HEK293 (cell line): ENCODE measurements around the gene LDLRAP1.
A peak's percentile ranks its signal among the peaks of the same experiment; 100 is the strongest.

Experiments
- CTCF ChIA-PET: fragments of 350-600 bp; formaldehyde crosslinking; extraction: SDS; loops from one replicate; lab custom pipeline; 2021; ENCODE audit warnings: antibody characterized with exemption; lab: Yijun Ruan, JAX
- POLR2A ChIA-PET: fragments of 300-600 bp; formaldehyde crosslinking; extraction: SDS; loops from one replicate; lab custom pipeline; 2020; ENCODE audit warnings: antibody characterized with exemption, inconsistent platforms; lab: Yijun Ruan, JAX
- H3K27ac ChIP-seq: fragments of 200-500 bp; sonication (Bioruptor generic); 2 replicates; pipeline ENCODE4 v1.5.1; 2014; ENCODE audit warnings: low read depth, low read length, control low read depth, inconsistent platforms; ENCODE audit errors: extremely low read depth
- H3K36me3 ChIP-seq, 2 experiments: fragments of 200-500 bp in 1 of 2; sonication (Bioruptor generic) in 1 of 2; 1 replicate in 1 of 2; 2 replicates in 1 of 2; pipeline ENCODE4 v1.5.1; 2014 to 2017; ENCODE audit warnings: inconsistent platforms in 2 of 2, low read length in 2 of 2; ENCODE audit not compliant: control insufficient read depth in 2 of 2, insufficient read depth in 1 of 2
- H3K4me1 ChIP-seq: fragments of 200-500 bp; sonication (Bioruptor generic); 2 replicates; pipeline ENCODE4 v1.5.1; 2014; ENCODE audit warnings: mild to moderate bottlenecking, low read length, inconsistent platforms; ENCODE audit not compliant: control insufficient read depth, insufficient read depth
- H3K4me3 ChIP-seq: 2 replicates; pipeline ENCODE4 v1.5.1; 2011; ENCODE audit warnings: low read depth, mild to moderate bottlenecking, control low read depth, low read length, moderate library complexity
- H3K9me3 ChIP-seq: fragments of 200-500 bp; sonication (Bioruptor generic); 2 replicates; pipeline ENCODE4 v1.5.1; 2014; ENCODE audit warnings: low read depth, low read length, inconsistent platforms; ENCODE audit not compliant: control insufficient read depth, insufficient read depth
- EGR2 ChIP-seq: fragments of 450-650 bp; formaldehyde crosslinking; IDR thresholded peaks from 2 replicates; pipeline ENCODE4 v1.5.1; 2016; ENCODE audit warnings: low read depth, missing biosample characterization, missing genetic modification characterization
- GLIS2 ChIP-seq: fragments of 450-650 bp; formaldehyde crosslinking; IDR thresholded peaks from 2 replicates; pipeline ENCODE4 v1.5.1; 2016; ENCODE audit warnings: missing biosample characterization, missing genetic modification characterization
- PRDM1 ChIP-seq: fragments of 450-650 bp; formaldehyde crosslinking; IDR thresholded peaks from 2 replicates; pipeline ENCODE4; 2016; ENCODE audit warnings: missing biosample characterization, missing genetic modification characterization
- SCRT2 ChIP-seq: fragments of 450-650 bp; formaldehyde crosslinking; IDR thresholded peaks from 2 replicates; pipeline ENCODE4 v1.5.1; 2016; ENCODE audit warnings: missing biosample characterization, missing genetic modification characterization
- TRIM28 ChIP-seq: IDR thresholded peaks from 2 replicates; pipeline ENCODE4 v1.6.1; 2011; ENCODE audit warnings: low read length, control low read depth, borderline replicate concordance
- ZBTB8A ChIP-seq: fragments of 450-650 bp; formaldehyde crosslinking; IDR thresholded peaks from 2 replicates; pipeline ENCODE4 v1.5.1; 2016; ENCODE audit warnings: missing biosample characterization, missing genetic modification characterization
- ZNF133 ChIP-seq: fragments of 450-650 bp; formaldehyde crosslinking; IDR thresholded peaks from 2 replicates; pipeline ENCODE4 v1.5.1; 2016; ENCODE audit warnings: missing biosample characterization, missing genetic modification characterization
- ZNF202 ChIP-seq: fragments of 450-650 bp; formaldehyde crosslinking; IDR thresholded peaks from 2 replicates; pipeline ENCODE4 v1.5.1; 2016; ENCODE audit warnings: missing biosample characterization, missing genetic modification characterization, borderline replicate concordance
- ZNF239 ChIP-seq: fragments of 450-650 bp; formaldehyde crosslinking; IDR thresholded peaks from 2 replicates; pipeline ENCODE4 v1.5.1; 2016; ENCODE audit warnings: missing biosample characterization, missing genetic modification characterization
- ZNF335 ChIP-seq: fragments of 450-650 bp; formaldehyde crosslinking; conservative IDR thresholded peaks from 2 replicates; pipeline ENCODE4 v1.5.1; 2016; ENCODE audit warnings: missing biosample characterization, missing genetic modification characterization
- ZNF341 ChIP-seq: fragments of 450-650 bp; formaldehyde crosslinking; IDR thresholded peaks from 2 replicates; pipeline ENCODE4; 2016; ENCODE audit warnings: low read depth, missing biosample characterization, missing genetic modification characterization
- ZNF600 ChIP-seq: fragments of 450-650 bp; formaldehyde crosslinking; IDR thresholded peaks from 2 replicates; pipeline ENCODE4 v1.5.1; 2016; ENCODE audit warnings: missing biosample characterization, missing genetic modification characterization
- TF ChIP-seq, protein P1 (sequence below): sonication (generic); formaldehyde crosslinking; IDR thresholded peaks from 2 replicates; pipeline ENCODE4 v1.8.1; 2022; ENCODE audit warnings: mild to moderate bottlenecking, moderate library complexity, missing genetic modification reagents
- TF ChIP-seq, protein P2 (sequence below): fragments of 450-650 bp; formaldehyde crosslinking; IDR thresholded peaks from 2 replicates; pipeline ENCODE4 v1.5.1; 2017; ENCODE audit warnings: missing biosample characterization, missing genetic modification characterization
- TF ChIP-seq, protein P3 (sequence below): fragments of 450-650 bp; formaldehyde crosslinking; IDR thresholded peaks from 2 replicates; pipeline ENCODE4 v1.5.1; 2016; ENCODE audit warnings: missing biosample characterization, missing genetic modification characterization
- TF ChIP-seq, protein P4 (sequence below): fragments of 450-650 bp; formaldehyde crosslinking; IDR thresholded peaks from 2 replicates; pipeline ENCODE4 v1.5.1; 2016; ENCODE audit warnings: missing biosample characterization, missing genetic modification characterization
- TF ChIP-seq, protein P5 (sequence below): IDR thresholded peaks from 2 replicates; pipeline ENCODE4 v1.6.1; 2011; ENCODE audit warnings: mild to moderate bottlenecking, low read depth, low read length, borderline replicate concordance
- TF ChIP-seq, protein P6 (sequence below): fragments of 450-650 bp; formaldehyde crosslinking; IDR thresholded peaks from 2 replicates; pipeline ENCODE4 v1.5.1; 2016; ENCODE audit warnings: missing biosample characterization, missing genetic modification characterization

The LDLRAP1 gene

DNA sequence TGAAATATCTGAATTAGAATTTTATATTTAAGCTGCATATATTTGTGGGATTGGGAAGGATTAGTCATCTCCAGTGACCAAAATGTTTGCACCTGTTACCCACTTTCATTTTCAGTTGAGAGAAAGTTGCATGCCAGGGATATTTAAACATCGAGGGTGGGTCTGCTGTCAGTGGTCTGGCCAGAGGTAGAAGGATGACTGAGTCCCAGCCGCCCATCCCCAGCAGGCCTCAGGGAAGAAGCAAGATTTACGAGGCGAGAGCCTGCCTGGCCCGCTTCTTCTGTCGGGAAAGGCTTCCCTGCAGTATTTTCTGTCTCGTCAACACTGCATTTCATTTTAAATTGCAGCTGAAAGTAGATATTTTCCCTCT, 71.8 kb downstream of the LDLRAP1 start:
- Histone ChIP-seq H3K27ac (no peak overlapping the region), H3K4me3 (no peak overlapping the region), H3K9me3 (no peaks in the 10 kb centered on the region), H3K36me3 (no peaks in the 10 kb centered on the region), H3K4me1 (no peaks in the 10 kb centered on the region; the same call in 1 of the 2 replicates)
- CTCF ChIA-PET = interaction anchor here (0.9 to 1.9 kb wide), 3 partner anchors 61 to 194 kb away, joined by 3 to 9 read pairs (median 7); no protein-coding TSS in a partner anchor
- POLR2A ChIA-PET = no interaction called here
- TF ChIP-seq, protein P1, sequence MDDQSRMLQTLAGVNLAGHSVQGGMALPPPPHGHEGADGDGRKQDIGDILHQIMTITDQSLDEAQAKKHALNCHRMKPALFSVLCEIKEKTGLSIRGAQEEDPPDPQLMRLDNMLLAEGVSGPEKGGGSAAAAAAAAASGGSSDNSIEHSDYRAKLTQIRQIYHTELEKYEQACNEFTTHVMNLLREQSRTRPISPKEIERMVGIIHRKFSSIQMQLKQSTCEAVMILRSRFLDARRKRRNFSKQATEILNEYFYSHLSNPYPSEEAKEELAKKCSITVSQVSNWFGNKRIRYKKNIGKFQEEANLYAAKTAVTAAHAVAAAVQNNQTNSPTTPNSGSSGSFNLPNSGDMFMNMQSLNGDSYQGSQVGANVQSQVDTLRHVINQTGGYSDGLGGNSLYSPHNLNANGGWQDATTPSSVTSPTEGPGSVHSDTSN (CRISPR knock-in tag) = no peak
- TF ChIP-seq, protein P2, sequence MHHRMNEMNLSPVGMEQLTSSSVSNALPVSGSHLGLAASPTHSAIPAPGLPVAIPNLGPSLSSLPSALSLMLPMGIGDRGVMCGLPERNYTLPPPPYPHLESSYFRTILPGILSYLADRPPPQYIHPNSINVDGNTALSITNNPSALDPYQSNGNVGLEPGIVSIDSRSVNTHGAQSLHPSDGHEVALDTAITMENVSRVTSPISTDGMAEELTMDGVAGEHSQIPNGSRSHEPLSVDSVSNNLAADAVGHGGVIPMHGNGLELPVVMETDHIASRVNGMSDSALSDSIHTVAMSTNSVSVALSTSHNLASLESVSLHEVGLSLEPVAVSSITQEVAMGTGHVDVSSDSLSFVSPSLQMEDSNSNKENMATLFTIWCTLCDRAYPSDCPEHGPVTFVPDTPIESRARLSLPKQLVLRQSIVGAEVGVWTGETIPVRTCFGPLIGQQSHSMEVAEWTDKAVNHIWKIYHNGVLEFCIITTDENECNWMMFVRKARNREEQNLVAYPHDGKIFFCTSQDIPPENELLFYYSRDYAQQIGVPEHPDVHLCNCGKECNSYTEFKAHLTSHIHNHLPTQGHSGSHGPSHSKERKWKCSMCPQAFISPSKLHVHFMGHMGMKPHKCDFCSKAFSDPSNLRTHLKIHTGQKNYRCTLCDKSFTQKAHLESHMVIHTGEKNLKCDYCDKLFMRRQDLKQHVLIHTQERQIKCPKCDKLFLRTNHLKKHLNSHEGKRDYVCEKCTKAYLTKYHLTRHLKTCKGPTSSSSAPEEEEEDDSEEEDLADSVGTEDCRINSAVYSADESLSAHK (tag by site-specific recombination) = no peak
- TF ChIP-seq TRIM28 (no peak), SCRT2 (peak; percentile 73; the same call in 1 of the 2 replicates), PRDM1 (tag by site-specific recombination) (peak; percentile 78)
- TF ChIP-seq, protein P3, sequence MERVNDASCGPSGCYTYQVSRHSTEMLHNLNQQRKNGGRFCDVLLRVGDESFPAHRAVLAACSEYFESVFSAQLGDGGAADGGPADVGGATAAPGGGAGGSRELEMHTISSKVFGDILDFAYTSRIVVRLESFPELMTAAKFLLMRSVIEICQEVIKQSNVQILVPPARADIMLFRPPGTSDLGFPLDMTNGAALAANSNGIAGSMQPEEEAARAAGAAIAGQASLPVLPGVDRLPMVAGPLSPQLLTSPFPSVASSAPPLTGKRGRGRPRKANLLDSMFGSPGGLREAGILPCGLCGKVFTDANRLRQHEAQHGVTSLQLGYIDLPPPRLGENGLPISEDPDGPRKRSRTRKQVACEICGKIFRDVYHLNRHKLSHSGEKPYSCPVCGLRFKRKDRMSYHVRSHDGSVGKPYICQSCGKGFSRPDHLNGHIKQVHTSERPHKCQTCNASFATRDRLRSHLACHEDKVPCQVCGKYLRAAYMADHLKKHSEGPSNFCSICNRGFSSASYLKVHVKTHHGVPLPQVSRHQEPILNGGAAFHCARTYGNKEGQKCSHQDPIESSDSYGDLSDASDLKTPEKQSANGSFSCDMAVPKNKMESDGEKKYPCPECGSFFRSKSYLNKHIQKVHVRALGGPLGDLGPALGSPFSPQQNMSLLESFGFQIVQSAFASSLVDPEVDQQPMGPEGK (tag by site-specific recombination) = no peak

DNA sequence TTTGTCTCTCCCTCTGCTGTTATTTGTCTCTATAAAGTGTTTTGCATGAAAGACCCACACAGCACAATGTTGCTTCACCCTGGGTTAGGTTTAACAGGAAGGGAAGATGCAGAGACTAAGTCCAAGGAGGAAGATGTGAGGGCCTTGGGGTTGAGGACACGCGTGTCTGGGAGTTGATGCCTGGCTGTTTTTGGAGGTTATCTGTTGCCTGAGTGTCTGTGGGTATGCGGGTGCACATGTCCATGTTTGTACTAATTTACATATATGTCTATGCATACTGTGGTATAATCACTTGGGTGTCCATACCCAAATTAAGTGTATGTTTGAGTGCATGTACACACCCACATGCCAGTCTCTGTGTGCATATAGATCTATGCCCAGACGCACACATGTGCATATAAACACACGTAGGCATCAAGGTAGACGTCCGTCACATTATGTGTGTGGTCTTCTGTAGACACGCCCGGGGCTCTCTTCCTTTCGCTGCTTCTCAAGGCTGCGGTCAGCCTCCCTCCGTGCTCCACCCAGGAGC, 72.2 kb downstream of the LDLRAP1 start:
- no peak for TF ChIP-seq ZNF202 (tag by site-specific recombination)
- TF ChIP-seq ZNF335 (tag by site-specific recombination) = peak; percentile 98
- Histone ChIP-seq H3K4me1 (no peaks in the 10 kb centered on the region; the same call in 1 of the 2 replicates), H3K36me3 (no peaks in the 10 kb centered on the region), H3K9me3 (no peaks in the 10 kb centered on the region), H3K27ac (peak overlapping the region; percentile 8; the same call in 1 of the 2 replicates), H3K4me3 (peak overlapping the region; percentile 53)
- POLR2A ChIA-PET = no interaction called here
- CTCF ChIA-PET = interaction anchor here (0.9 to 1.9 kb wide), 2 partner anchors 183 to 194 kb away, joined by 7 to 9 read pairs; no protein-coding TSS in a partner anchor

DNA sequence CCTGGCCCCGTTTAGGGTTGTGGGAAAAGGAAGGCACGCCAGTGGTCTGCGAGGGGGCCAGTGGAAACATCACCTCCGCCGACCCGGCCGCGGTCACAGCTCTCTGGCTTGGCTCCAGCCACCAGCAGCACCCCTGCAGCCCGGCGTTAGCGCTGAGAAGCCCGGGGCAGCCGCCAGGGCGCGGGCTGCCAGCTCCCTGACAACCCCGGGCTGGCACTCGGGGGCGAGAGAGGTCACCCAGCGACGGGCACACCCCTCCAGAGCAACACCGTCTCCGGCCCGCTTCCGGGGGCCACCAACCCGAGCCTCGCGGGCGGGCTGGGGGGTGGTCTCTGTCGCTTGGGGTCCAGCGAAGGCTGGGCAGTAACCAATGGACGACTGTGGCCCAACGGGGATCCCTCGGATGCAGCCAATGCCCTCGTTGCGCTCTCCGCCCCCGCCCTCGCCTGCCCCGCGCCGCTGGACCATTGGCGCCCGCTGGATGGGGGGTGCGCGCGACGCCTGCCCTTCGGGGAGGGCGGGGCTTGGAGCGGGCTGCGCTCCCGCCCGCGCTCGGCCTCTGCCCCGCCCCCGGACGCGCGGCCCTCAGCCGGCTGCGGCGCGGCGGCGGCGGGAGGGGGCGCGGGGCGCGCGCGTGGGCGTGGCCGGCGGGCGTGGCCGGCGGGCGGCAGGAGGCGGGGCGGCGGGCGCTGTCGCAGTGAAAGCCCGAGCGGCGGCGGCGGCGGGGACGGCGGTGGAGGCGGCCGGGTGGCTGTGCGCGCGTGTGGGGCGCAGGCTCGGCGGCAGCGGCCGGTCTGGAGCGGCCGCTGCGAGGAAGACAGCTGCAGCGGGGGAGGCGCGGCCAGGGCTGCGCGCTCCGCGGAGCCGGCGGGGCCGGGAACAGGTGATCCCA, 72.9 kb downstream of the LDLRAP1 start, which contains the start of gene MAN1C1:
MAN1C1 (plus strand) TSS at position 697 of the 892 bp plus-strand sequence. CDS start 1,007 bp downstream, outside the sequence.
- ChIA-PET CTCF (interaction anchor here (0.6 to 0.9 kb wide), 2 partner anchors 166 to 193 kb away, joined by 3 to 7 read pairs; no protein-coding TSS in a partner anchor), POLR2A (interaction anchor here (0.6 kb wide), 1 partner anchor 87 kb away, joined by 3 read pairs; no protein-coding TSS in a partner anchor)
- H3K9me3 ChIP-seq = no peaks in the 10 kb centered on the region
- H3K27ac ChIP-seq = peak within 1 kb of the TSS; percentile 61; the same call in 1 of the 2 replicates
- H3K36me3 ChIP-seq = no peaks in the 10 kb centered on the region
- H3K4me1 ChIP-seq = no peaks in the 10 kb centered on the region; the same call in 1 of the 2 replicates
- H3K4me3 ChIP-seq = peak within 1 kb of the TSS; percentile 54
- TF ChIP-seq, protein P4, sequence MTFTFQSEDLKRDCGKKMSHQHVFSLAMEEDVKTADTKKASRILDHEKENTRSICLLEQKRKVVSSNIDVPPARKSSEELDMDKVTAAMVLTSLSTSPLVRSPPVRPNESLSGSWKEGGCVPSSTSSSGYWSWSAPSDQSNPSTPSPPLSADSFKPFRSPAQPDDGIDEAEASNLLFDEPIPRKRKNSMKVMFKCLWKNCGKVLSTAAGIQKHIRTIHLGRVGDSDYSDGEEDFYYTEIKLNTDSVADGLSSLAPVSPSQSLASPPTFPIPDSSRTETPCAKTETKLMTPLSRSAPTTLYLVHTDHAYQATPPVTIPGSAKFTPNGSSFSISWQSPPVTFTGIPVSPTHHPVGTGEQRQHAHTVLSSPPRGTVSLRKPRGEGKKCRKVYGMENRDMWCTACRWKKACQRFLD (tag by site-specific recombination) = no peak
- TF ChIP-seq ZBTB8A (tag by site-specific recombination) (peak; percentile 85), GLIS2 (tag by site-specific recombination) (peak; percentile 100), ZNF341 (tag by site-specific recombination) (peak; percentile 76), SCRT2 (peak; percentile 58; the same call in 1 of the 2 replicates), EGR2 (tag by site-specific recombination) (peak; percentile 58; the same call in 1 of the 2 replicates), ZNF133 (tag by site-specific recombination) (no peak), ZNF600 (tag by site-specific recombination) (peak; percentile 80), ZNF239 (no peak)
- TF ChIP-seq, protein P5, sequence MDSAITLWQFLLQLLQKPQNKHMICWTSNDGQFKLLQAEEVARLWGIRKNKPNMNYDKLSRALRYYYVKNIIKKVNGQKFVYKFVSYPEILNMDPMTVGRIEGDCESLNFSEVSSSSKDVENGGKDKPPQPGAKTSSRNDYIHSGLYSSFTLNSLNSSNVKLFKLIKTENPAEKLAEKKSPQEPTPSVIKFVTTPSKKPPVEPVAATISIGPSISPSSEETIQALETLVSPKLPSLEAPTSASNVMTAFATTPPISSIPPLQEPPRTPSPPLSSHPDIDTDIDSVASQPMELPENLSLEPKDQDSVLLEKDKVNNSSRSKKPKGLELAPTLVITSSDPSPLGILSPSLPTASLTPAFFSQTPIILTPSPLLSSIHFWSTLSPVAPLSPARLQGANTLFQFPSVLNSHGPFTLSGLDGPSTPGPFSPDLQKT = no peak; the same call in 1 of the 2 replicates
- TF ChIP-seq, protein P6, sequence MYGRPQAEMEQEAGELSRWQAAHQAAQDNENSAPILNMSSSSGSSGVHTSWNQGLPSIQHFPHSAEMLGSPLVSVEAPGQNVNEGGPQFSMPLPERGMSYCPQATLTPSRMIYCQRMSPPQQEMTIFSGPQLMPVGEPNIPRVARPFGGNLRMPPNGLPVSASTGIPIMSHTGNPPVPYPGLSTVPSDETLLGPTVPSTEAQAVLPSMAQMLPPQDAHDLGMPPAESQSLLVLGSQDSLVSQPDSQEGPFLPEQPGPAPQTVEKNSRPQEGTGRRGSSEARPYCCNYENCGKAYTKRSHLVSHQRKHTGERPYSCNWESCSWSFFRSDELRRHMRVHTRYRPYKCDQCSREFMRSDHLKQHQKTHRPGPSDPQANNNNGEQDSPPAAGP (tag by site-specific recombination) = peak; percentile 31; the same call in 1 of the 2 replicates
